ENCODE measurements around the gene FAM111B. TPM values are rescaled to one million over a fixed set of nuclear protein-coding genes. Genes with fewer than 3 reads are reported as not detected.
"Not testable (repeated sequence)": the region's sequence is repeated elsewhere in the genome, so short reads cannot be mapped to it uniquely, and the experiment has no call there.

The FAM111B gene
- total RNA-seq (1 to 10 TPM; 1.2 to 5.8 (median 3.4) TPM), polyA plus RNA-seq (1 to 10 TPM; 1.1 to 2.7 (median 1.6) TPM)
- long read RNA-seq, donor 1, partial matches to known transcripts, result 0 of 2 reads
- long read RNA-seq, donor 1, other reads (novel, unspliced or antisense), result 0 of 2 reads
- long read RNA-seq, donor 2, partial matches to known transcripts, result 0 of 4 reads
- long read RNA-seq, donor 2, other reads (novel, unspliced or antisense), result 0 of 4 reads

GRCh38 chr11:59106363-59107336, at the start of gene FAM111B:
TSS of gene FAM111B (plus strand) at chr11:59107237. CDS start at chr11:59109626, 2,389 bp downstream.
- peak within 1 kb of the TSS; percentile 47 to 77 (median 60) for H3K4me3 ChIP-seq
- TF ChIP-seq, protein P1, sequence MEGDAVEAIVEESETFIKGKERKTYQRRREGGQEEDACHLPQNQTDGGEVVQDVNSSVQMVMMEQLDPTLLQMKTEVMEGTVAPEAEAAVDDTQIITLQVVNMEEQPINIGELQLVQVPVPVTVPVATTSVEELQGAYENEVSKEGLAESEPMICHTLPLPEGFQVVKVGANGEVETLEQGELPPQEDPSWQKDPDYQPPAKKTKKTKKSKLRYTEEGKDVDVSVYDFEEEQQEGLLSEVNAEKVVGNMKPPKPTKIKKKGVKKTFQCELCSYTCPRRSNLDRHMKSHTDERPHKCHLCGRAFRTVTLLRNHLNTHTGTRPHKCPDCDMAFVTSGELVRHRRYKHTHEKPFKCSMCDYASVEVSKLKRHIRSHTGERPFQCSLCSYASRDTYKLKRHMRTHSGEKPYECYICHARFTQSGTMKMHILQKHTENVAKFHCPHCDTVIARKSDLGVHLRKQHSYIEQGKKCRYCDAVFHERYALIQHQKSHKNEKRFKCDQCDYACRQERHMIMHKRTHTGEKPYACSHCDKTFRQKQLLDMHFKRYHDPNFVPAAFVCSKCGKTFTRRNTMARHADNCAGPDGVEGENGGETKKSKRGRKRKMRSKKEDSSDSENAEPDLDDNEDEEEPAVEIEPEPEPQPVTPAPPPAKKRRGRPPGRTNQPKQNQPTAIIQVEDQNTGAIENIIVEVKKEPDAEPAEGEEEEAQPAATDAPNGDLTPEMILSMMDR (IDR thresholded peaks at IDR 0.05 in 8 of 11, conservative IDR thresholded peaks at IDR 0.05 in 3 of 11), result no peak
- peak in 2 of 3 donors; percentile 45 for TF ChIP-seq POLR2AphosphoS5 (IDR thresholded peaks at IDR 0.05)
- WGBS, 5 donors, result 1 to 2% (median 1%) methylated on average over 36 to 64 of the region's 64 CpGs
- intact Hi-C loops (cut with DNase I; ENCODE audit: low total_unique reads), result no loop called here
- no peaks in the 10 kb centered on the region for H3K9me3 ChIP-seq
- peak within 1 kb of the TSS in 7 of 8 donors; percentile 9 to 75 (median 58) for H3K27ac ChIP-seq
- peaks cover 0 to 21% (median 0%) of the 10 kb centered on the region in 7 donors for H3K27me3 ChIP-seq (replicated peaks in 1 of 7)
- H3K4me1 ChIP-seq, result peaks cover 7 to 65% (median 42%) of the 10 kb centered on the region in 6 donors
- H3K36me3 ChIP-seq, result no peaks in the 10 kb centered on the region
- peak; percentile 86 for DNase-seq

- H3K4me3 ChIP-seq, result peak overlapping the region; percentile 22 to 69 (median 33)
- peaks cover 0 to 36% (median 5%) of the 10 kb centered on the region in 7 donors for H3K27me3 ChIP-seq (replicated peaks in 1 of 7)
- intact Hi-C loops (cut with DNase I; ENCODE audit: low total_unique reads), result loop anchor here (5.0 to 10.0 kb wide), 2 partner anchors 76 to 96 kb away; no protein-coding TSS in a partner anchor
- peak; percentile 92 for DNase-seq
- peak overlapping the region in 5 of 8 donors; percentile 30 to 75 (median 64) for H3K27ac ChIP-seq
- not testable (repeated sequence) for H3K9me3 ChIP-seq, H3K36me3 ChIP-seq
- H3K4me1 ChIP-seq, result peaks cover 0 to 22% (median 13%) of the 10 kb centered on the region in 6 donors
- WGBS, 5 donors, result 6 to 8% (median 8%) methylated on average over 27 of the region's 27 CpGs
- peak in 2 of 3 donors; percentile 64 to 71 for TF ChIP-seq POLR2AphosphoS5 (IDR thresholded peaks at IDR 0.05)
- TF ChIP-seq, protein P1 (IDR thresholded peaks at IDR 0.05 in 8 of 11, conservative IDR thresholded peaks at IDR 0.05 in 3 of 11), result peak; percentile 73 to 97 (median 91)
These were observed 48.7 kb upstream of the FAM111B start for GRCh38 chr11:59058120-59059033.

DNA sequence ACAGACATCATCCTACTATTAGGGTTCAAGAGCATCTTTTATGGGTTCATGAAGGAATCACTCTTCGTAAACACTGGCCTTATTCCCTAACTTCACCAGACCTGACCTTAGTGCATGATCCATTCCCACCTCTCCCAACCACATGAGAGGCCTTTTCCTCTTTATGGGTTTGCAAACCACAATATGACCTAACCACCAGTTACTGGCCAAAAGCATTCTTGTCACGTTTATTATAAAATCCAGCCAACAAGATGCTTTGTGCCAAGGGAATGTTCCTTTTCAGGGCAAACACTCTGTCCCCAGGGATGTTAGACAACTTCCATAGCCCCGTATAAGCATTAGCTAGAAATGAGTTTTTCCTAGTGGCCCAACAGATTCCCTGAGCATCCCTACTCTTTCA, 46.9 kb upstream of the FAM111B start:
- WGBS, 5 donors, result 53 to 69% (median 57%) methylated on average over 3 of the region's 3 CpGs
- DNase-seq; H3K4me3 ChIP-seq; intact Hi-C loops (cut with DNase I; ENCODE audit: low total_unique reads); H3K27ac ChIP-seq; H3K9me3 ChIP-seq; H3K36me3 ChIP-seq: not testable (repeated sequence)
- Histone ChIP-seq H3K27me3 (replicated peaks in 1 of 7) (peaks cover 0 to 43% (median 5%) of the 10 kb centered on the region in 7 donors), H3K4me1 (peaks cover 0 to 20% (median 13%) of the 10 kb centered on the region in 6 donors)

Data from spleen (tissue), 13 donors.